Stimulated activated CD4-positive, alpha-beta T cell treated with anti-CD3 and anti-CD28 coated beads, Interleukin-4, amount 100 ng/mL, for 24 hours (primary cell): ENCODE measurements around the gene SYNJ1.
"Not testable (repeated sequence)": the region's sequence is repeated elsewhere in the genome, so short reads cannot be mapped to it uniquely, and the experiment has no call there.

Experiments
- DNase-seq: peaks from one replicate; pipeline ENCODE4 v3.0.0-alpha.2; 2020

SYNJ1 gene

DNA sequence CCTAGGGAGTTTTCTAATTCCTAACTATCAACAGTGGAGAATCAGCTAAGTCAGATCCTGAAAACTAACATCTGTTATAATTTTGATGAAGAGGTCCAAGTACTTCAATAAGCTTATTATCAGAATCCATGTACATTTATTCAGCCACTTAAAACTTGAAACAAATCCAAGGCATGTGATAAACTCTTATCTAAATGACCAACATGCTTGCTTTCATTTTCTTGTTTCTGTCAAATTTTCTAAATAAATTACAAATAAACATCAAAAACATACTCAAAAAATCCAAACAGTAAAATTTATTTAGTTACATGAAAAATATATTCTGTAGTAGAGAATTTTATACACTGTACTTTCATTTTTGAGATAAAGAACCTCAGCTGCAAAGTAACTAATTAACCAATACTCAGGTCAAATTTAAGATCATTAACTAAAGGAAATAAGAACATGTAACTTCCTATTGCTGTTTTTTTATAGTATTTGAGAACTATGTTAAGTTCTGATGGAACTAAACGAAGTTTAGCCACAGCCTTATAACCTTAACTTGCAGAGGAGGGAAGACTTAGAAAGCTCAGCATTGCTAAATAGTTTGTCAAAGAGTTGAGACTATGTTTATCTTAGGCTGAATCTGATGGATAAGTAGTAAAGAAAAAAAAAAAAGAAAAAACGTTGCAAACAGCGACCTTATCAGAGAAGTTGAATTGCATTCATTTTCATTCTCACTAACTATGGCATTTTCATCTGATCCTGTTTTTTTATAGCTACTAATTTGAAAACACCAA is 44.9 kb downstream of the SYNJ1 start:
- DNase-seq = no peak

DNA sequence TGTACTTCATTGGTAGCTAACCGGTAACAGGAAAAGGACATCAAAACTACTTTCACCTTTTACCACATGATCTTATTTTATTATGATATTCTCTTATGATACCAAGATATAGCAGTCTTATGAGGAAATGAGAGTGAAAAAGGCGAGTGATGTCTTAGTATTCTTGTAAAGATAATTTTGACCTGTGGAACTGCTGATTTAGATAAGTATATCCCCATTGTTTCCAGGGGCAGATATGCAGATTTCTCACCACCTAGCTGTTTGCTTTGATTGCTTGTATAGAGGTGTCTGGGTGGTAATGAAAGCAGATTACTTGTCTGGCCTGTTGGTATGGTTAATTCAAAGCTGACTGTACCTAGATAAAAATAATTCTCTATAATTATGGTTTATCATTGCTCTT is 53.1 kb downstream of the SYNJ1 start:
- DNase-seq = no peak

DNA sequence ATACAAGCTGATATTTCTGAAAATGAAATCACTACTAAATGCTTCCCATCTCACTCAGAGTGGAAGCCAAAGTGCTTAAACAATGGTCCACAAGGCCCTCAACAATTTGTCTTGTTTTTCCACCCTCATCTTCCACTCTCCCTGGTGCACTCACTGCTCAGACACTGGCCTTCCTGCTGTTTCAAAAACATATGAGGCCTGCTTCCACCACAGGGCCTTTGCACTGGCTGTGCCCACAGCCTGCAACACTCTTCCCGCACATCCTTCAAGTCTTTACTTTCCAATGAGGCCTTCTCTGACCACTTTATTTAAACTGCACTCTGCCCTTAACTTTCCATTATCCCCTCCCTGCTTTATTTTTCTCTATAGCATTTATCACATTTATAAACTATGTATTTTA is 53.8 kb downstream of the SYNJ1 start:
- no peak for DNase-seq

- no peak for DNase-seq
Measured at GRCh38 chr21:32666258-32666657, 61.6 kb downstream of the SYNJ1 start.

DNA sequence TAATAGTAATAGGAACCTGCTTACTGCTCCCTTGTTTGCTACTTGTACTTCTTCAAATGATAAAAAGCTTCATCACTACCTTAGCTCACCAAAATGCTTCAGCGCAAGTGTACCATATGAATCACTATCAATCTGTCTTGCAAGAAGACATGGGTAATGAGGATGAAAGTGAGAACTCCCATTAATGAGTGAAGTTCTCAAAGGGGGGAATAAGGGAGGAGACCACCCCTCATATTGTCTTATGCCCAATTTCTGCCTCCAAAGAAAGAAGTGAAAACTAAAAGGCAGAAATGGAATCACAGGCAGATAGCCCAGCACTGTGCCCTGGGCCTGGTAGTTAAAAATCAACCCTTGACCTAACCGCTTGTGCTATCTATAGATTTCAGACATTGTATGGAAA is 63.7 kb downstream of the SYNJ1 start:
- DNase-seq = not testable (repeated sequence)

GRCh38 chr21:32661981-32662380 is 65.8 kb downstream of the SYNJ1 start:
- not testable (repeated sequence) for DNase-seq

DNA sequence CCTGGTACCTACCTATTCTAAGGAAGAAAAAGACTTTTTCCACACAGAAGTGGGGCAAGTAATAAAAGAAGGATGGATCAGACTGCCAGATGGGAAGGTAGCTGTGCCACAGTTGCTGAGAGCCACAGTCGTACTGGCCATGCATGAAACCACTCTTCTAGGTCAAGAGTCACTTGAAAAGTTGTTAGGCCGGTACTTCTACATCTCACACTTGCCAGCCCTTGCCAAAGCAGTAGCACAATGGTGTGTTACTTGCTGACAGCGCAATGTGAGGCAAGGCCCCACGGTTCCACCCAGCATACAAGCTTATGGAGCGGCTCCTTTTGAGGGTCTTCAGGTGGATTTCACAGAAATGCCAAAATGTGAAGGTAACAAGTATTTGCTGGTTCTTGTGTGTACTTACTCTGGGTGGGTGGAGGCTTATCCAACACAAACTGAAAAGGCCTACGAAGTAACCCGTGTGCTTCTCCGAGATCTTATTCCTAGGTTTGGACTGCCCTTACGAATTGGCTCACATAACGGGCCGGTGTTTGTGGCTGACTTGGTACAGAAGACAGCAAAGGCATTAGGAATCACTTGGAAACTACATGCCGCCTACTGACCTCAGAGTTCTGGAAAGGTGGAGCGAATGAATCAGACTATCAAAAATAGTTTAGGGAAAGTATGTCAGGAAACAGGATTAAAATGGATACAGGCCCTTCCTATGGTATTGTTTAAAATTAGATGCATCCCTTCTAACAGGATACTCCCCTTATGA is 66.6 kb downstream of the SYNJ1 start:
- DNase-seq = not testable (repeated sequence)

GRCh38 chr21:32658524-32658923 is 69.3 kb downstream of the SYNJ1 start:
- no peak for DNase-seq

GRCh38 chr21:32653326-32653901 is 74.4 kb downstream of the SYNJ1 start:
- peak; percentile 14 for DNase-seq

DNA sequence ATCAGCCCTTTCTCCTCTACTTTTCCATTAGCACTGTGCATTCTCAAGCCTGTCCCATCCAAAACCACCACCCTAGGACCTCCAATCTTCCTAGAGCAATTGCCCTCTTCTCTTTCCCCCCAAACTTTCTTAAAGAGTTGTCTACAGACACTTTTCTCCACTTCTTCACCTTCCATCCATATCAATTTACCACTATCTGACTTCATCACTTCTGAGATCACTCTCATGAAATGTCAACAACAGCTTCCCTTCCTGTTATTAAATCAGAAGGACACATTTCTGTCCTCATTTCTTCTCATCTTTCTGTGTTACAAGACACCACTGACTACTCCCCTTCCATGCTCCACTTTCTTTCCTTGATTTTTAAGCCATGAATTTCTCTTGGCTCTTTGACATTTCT is 79.6 kb downstream of the SYNJ1 start:
- no peak for DNase-seq

- DNase-seq = no peak
Measured at GRCh38 chr21:32645261-32646182, 82.3 kb downstream of the SYNJ1 start.

DNA sequence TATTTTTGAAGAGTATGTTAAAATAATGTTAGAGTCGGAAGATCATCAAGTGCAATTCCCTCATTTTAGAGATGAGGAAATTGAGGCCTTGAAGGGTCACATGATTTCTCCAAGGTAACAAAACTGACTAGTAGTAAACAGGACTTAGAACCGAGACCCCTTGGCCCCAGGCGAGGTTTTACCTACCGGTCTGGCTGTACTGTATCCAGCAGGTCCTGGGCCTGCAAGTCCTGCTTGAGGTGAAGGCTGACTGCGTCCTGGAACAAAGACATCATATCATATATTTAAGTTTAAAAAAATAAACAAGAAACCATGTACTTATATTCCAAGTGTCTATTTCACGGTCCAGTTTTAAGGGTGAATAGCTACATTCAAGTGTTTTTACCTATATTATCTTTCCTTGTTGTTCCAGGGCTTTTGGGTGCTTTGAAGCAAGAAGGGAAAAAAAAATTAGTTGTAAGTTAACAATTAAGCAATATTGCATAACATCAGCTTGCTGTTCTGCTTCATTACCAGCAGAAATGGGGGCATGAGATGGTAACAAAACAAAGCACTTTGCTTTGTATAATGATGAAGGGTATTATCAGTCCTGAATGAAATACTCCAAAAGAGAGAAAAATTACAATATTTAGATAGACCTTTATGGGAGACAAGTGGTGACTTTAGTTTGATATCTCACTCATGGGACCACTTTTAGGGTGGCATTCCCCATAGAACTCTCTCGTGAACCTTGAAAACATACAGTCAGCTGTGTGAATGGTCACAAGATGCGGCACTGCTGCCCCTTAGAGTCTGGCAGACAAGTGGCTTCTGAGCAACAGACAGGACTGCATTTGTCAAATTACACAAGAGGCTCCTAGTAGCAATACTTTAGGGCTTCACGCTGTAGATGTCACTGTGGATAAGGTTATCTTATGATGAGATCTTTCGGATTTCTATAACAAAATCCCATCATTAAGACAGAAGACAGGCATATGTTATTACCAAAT is 85.8 kb downstream of the SYNJ1 start:
- no peak for DNase-seq

DNA sequence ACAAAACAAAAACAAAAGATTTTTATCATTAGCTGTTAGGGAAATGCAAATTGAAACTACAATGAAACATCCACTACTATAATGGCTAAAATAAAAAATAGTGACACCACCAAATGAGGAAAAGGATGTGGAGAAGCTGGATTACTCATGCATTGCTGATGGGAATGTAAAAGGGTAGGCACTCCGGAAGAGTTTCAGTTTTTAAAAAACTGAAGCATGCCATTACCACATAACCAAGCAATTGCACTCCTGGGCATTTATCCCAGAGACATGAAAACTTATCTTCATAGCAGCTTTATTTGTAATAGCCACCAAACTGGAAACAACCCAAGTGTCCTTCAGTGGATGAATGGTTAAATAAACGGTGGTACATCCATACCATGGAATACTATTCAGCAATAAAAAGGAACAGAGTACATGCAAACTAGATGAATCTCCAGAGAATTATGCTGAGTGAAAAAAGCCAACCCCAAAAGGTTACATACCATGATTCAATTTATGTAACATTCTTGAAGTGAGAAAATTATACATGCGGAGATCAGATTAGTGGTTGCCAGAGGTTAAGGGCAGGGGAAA is 101.1 kb downstream of the SYNJ1 start:
- DNase-seq = no peak

- DNase-seq = not testable (repeated sequence)
Measured at GRCh38 chr21:32618218-32618617, 109.6 kb downstream of the SYNJ1 start.

GRCh38 chr21:32613436-32614043 is 114.3 kb downstream of the SYNJ1 start:
- DNase-seq = no peak

DNA sequence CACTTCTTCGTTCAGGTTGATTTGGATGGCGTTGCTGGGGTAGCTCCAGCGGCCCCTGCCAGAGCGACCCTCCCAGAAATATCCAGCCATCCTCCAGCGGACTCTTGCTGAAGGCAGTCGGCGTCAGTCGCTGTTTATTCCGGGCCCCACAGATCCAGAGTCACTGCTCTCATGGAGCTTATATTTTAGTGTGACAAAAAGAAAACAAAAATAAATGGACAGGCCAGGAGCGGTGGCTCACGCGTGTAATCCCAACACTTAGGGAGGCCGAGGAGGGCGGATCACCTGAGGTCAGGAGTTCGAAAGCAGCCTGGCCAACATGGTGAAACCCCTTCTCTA is 114.8 kb downstream of the SYNJ1 start:
- no peak for DNase-seq

DNA sequence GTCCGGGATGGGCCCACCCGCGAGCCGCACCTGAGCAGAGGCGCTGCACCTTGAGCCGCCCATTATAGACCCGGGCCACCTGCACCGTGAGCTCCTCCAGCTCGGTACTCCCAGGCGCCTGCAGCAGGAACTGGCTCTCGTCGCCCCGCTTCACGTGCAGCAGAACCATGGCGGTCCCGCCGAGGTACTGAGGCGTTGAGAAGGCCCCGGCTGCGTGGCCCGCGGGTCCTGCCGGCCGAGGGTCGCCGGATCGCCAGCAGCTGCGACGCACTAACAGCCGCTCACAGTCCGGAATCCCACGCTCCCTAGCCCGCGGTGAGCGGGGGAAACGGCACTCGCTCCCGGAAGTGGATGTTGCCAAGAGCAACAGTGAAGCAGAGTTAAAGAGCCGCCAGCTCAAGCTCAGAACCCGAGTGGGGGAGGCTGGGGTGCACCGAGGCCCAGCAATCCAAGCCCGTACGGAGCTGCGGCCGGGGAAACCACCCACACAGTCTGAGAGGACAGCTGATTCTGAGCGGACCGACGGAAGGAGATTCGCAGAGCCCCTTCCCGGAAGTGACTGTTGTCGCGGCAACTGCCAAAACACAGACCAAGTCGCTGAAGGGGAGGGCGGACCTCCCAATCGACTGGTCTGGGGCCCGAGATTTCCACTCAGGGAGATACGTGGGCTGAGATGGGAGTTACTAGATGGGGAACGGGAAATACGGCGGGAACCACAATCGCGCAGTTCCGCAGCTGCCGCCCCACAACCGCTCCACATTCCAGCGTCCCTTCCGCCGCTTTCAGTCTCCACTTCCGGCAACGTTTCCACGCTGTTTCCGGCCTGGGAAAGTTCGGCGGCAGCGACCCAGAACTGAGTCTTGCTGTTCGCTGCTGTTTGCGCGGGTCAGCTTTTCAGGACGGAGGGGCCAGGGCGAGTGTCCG is 115.5 kb downstream of the SYNJ1 start, which contains the start of gene CFAP298:
Gene CFAP298, minus strand, starts transcription at position 303 of the 924 bp plus-strand sequence. Its CDS starts 134 bp downstream, at position 169.
- DNase-seq = peak; percentile 88

- DNase-seq = peak; percentile 38
Measured at GRCh38 chr21:32611471-32611997, 116.3 kb downstream of the SYNJ1 start.

- not testable (repeated sequence) for DNase-seq
Measured at GRCh38 chr21:32610940-32611339, 116.9 kb downstream of the SYNJ1 start.
